HFFc6 (cell line): Measurements from ENCODE around the gene AFF2. TPM values are rescaled to one million over a fixed set of nuclear protein-coding genes. Genes with fewer than 3 reads are reported as not detected.

Experiments used
- DNase-seq: peaks from one replicate; pipeline ENCODE4 v3.0.0-alpha.2; 2018
- H3K27ac Mint-ChIP-seq: 2 replicates; pipeline ENCODE4 v1.8.0; 2020; ENCODE audit warnings: mild to moderate bottlenecking, mixed read lengths
- H3K27me3 Mint-ChIP-seq: 2 replicates; pipeline ENCODE4 v1.8.0; 2021; ENCODE audit warnings: mild to moderate bottlenecking, moderate library complexity, mixed read lengths; ENCODE audit not compliant: insufficient read depth
- H3K36me3 Mint-ChIP-seq: 2 replicates; pipeline ENCODE4 v1.8.0; 2021; ENCODE audit warnings: low read depth, mixed read lengths
- H3K4me1 Mint-ChIP-seq: 2 replicates; pipeline ENCODE4 v1.8.0; 2020; ENCODE audit warnings: low read depth, mixed read lengths
- H3K4me3 Mint-ChIP-seq: 2 replicates; pipeline ENCODE4 v1.8.0; 2020; ENCODE audit warnings: mild to moderate bottlenecking, moderate library complexity, mixed read lengths
- H3K9me3 Mint-ChIP-seq: 2 replicates; pipeline ENCODE4 v1.8.0; 2020; ENCODE audit warnings: mild to moderate bottlenecking, mixed read lengths
- total RNA-seq, 6 experiments: library from RNA; stranded (reverse); fragmentation: NEBNext Ultra II Directional; extraction: Animal tissue kit (Norgen Biotek cat#: 25700); gene quantifications; 2 replicates in 1 of 6; 3 replicates in 5 of 6; pipeline ENCODE4 v1.2.3, GENCODE V29; 2021
- TF ChIP-seq, protein P1 (sequence below): fragments of 200-600 bp; sonication (generic); IDR thresholded peaks from 2 replicates; pipeline ENCODE4 v1.5.0; 2021; ENCODE audit warnings: antibody characterized with exemption, mild to moderate bottlenecking

AFF2 gene
- total RNA-seq, 6 experiments from 2014 or later = not detected

DNA sequence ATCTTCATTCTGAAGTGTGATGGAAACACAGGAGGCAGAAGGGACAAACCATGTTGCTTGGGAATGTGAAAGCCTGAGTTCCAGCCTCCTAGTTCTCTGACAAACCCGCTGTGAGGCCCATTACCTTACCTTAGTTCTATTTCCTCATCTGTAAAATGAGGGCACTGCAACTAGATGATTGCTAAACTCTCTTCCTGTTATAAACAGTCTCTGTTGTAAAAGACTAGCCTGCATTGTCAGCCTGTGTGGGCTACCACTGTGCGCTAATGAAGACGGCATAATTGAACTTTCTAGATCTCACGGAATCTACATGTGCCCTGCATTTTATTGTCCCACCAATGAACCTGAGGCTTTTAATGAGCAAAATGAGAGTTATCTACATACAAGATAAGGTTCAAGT, 147.2 kb downstream of the AFF2 start:
- Mint-ChIP-seq H3K4me1 (no peaks in the 10 kb centered on the region), H3K27me3 (no peaks in the 10 kb centered on the region), H3K9me3 (peaks cover 12% of the 10 kb centered on the region), H3K36me3 (no peaks in the 10 kb centered on the region), H3K27ac (no peak overlapping the region), H3K4me3 (no peak overlapping the region)
- DNase-seq = no peak
- TF ChIP-seq, protein P1, sequence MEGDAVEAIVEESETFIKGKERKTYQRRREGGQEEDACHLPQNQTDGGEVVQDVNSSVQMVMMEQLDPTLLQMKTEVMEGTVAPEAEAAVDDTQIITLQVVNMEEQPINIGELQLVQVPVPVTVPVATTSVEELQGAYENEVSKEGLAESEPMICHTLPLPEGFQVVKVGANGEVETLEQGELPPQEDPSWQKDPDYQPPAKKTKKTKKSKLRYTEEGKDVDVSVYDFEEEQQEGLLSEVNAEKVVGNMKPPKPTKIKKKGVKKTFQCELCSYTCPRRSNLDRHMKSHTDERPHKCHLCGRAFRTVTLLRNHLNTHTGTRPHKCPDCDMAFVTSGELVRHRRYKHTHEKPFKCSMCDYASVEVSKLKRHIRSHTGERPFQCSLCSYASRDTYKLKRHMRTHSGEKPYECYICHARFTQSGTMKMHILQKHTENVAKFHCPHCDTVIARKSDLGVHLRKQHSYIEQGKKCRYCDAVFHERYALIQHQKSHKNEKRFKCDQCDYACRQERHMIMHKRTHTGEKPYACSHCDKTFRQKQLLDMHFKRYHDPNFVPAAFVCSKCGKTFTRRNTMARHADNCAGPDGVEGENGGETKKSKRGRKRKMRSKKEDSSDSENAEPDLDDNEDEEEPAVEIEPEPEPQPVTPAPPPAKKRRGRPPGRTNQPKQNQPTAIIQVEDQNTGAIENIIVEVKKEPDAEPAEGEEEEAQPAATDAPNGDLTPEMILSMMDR = no peak

DNA sequence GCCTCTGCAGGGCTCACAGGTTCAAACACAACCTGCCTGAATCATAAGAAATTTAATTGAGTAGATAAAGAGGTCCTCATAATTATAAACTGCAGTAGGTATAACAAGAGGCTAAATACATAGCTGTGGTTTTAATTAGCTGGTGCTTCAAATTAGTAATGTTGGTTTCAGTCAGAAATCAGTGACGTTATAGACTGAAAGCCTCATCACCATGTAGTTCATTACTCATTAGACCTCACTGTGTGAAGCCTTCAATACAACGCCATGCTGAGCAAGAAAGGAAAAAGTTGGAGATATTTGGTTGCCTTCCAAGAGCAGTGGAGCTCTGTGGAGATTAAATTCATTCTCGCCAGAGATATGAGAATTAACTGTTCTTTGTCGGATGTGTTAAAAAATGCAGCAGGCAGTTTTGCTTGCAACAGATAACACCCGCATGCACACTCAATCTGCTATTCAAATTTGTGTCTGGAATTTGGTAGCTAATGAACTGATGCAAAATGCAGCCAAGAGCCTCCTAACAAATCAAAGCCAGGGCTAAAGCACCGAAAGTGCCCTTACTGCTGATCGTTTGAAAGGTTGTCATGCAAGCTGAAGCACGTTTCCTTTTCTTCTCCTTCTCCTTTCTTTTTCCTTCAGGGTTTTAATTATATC, 148.9 kb downstream of the AFF2 start:
- TF ChIP-seq, protein P1 = no peak
- peaks cover 18% of the 10 kb centered on the region for H3K9me3 Mint-ChIP-seq

DNA sequence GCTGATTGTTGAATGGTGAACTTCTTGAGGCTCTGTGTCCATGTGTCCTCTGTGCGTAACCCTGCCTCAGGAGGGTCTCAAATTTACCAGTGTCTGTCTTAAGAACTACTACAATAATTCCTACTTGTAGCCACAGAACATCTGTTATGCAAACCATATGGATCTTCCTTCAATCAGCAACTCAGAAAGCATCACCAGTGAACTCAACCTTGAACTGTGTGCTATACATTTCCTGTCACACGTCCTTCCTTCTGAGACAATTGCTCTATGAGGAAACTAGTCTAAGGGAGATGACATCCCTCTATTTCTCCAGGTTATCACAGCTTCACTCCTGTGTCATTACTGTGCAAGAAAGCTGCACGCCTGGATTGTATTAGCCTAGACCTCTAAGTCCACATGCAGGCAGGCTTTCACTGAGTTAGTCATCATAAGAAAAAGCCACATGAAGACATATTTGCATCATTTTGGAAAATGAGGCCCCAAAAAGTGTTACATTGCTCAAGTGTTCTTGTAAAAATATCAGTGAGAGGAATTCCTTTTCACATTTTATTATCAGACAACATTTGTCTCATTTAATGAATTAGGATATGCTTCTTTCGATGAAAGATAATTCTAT, 157.8 kb downstream of the AFF2 start:
- Mint-ChIP-seq H3K9me3 (peaks cover 10% of the 10 kb centered on the region), H3K4me1 (no peaks in the 10 kb centered on the region), H3K27me3 (no peaks in the 10 kb centered on the region; the same call in 1 of the 2 replicates), H3K27ac (no peak overlapping the region), H3K4me3 (no peak overlapping the region), H3K36me3 (no peaks in the 10 kb centered on the region)
- TF ChIP-seq, protein P1 = no peak
- no peak for DNase-seq

More for the DNA sequence above, 148.9 kb downstream of the AFF2 start:
- no peak for DNase-seq
- Mint-ChIP-seq H3K36me3 (no peaks in the 10 kb centered on the region), H3K27me3 (no peaks in the 10 kb centered on the region), H3K4me1 (no peaks in the 10 kb centered on the region), H3K27ac (no peak overlapping the region), H3K4me3 (no peak overlapping the region)

DNA sequence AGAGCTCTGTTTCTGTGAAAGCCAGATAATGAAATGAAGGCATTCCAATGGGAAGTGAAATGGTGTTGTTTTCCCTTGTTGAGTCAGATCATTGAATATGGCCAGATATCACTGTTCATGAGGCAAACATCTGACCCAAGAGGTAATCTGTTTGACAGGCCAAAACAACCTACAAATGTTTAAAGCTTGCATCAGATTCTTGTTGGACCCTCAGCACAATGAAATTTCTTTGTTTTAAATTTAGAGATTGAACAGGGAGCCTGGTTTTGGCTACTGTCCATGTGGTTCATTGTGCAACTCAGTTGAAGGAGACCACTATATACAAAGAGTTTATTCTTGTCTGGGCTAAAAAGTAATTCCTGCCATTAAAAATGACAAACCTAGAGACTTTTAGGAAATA, 159.1 kb downstream of the AFF2 start:
- Mint-ChIP-seq H3K36me3 (no peaks in the 10 kb centered on the region), H3K27ac (no peak overlapping the region), H3K4me1 (no peaks in the 10 kb centered on the region), H3K27me3 (no peaks in the 10 kb centered on the region; the same call in 1 of the 2 replicates), H3K4me3 (no peak overlapping the region), H3K9me3 (peaks cover 6% of the 10 kb centered on the region)
- no peak for DNase-seq
- TF ChIP-seq, protein P1 = no peak

DNA sequence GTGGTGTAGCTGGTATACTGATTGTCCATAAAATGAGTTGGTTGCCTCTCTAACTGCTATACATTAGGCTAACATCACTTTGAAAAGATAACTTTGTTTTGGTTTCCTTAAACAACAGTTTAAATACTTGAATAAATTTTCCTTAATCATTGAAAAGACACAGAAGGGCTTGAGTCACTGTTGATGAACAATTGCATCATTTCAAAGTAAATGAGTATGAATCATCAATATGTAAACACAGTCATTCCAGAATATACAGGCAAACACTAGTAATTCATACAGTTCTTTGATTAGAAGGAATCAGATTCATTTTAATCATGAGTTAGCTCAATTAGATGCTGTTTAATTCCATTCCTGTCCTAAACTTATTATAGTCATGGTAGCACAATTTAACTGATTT, 160.6 kb downstream of the AFF2 start:
- H3K27ac Mint-ChIP-seq = no peak overlapping the region

More for the DNA sequence above, 160.6 kb downstream of the AFF2 start:
- DNase-seq = no peak
- Mint-ChIP-seq H3K4me1 (no peaks in the 10 kb centered on the region), H3K9me3 (peaks cover 18% of the 10 kb centered on the region), H3K27me3 (no peaks in the 10 kb centered on the region; the same call in 1 of the 2 replicates), H3K36me3 (no peaks in the 10 kb centered on the region), H3K4me3 (no peak overlapping the region)
- TF ChIP-seq, protein P1 = no peak
